Tibial nerve (tissue), 4 donors: ENCODE measurements around the gene HOXD10.

Experiments
- CTCF ChIP-seq, 5 experiments: fragments of 200-600 bp in 3 of 5; fragments of 450-650 bp in 2 of 5; sonication (generic) in 3 of 5; IDR thresholded peaks; one replicate each; pipeline ENCODE4 v1.5.1; 2016 to 2019; ENCODE audit warnings: antibody characterized with exemption in 5 of 5, mild to moderate bottlenecking in 3 of 5, moderate library complexity in 2 of 5
- EP300 ChIP-seq, 2 donors: sonication (generic); formaldehyde crosslinking; IDR thresholded peaks; one replicate each; pipeline ENCODE4 v1.6.1; 2017; ENCODE audit warnings: antibody characterized with exemption in 2 of 2, mild to moderate bottlenecking in 1 of 2

GRCh38 chr2:176150584-176151441 is 34.2 kb downstream of the HOXD10 start:
- TF ChIP-seq CTCF (IDR thresholded peaks at IDR 0.05) (no peak), EP300 (IDR thresholded peaks at IDR 0.05) (no peak)
